Esophagus squamous epithelium (tissue), 4 donors: ENCODE data around the gene FANK1.

Source experiments
- CTCF ChIP-seq, 6 experiments: fragments of 450-650 bp in 4 of 6; fragments of 200-600 bp in 2 of 6; sonication (generic) in 2 of 6; IDR thresholded peaks; one replicate each; pipeline ENCODE4 v1.5.1; 2016 to 2019; ENCODE audit warnings: antibody characterized with exemption in 6 of 6, mild to moderate bottlenecking in 4 of 6, moderate library complexity in 4 of 6
- POLR2A ChIP-seq, 4 donors: fragments of 450-650 bp; IDR thresholded peaks; one replicate each; pipeline ENCODE4 v1.6.1; 2017; ENCODE audit warnings: antibody characterized with exemption in 4 of 4, mild to moderate bottlenecking in 4 of 4, moderate library complexity in 3 of 4

- no peak for TF ChIP-seq CTCF (IDR thresholded peaks at IDR 0.05)
- no peak for TF ChIP-seq POLR2A (IDR thresholded peaks at IDR 0.05)
Observed at GRCh38 chr10:126036515-126036914, 140.2 kb downstream of the FANK1 start.
